Activated B cell treated with CpG ODN at 0.5 μM for 24 hours (primary cell): ENCODE results near the gene ST6GALNAC5. TPM values are rescaled to one million over a fixed set of nuclear protein-coding genes. Genes with fewer than 3 reads are reported as not detected.
"Not testable (repeated sequence)": the region's sequence is repeated elsewhere in the genome, so short reads cannot be mapped to it uniquely, and the experiment has no call there.

Source experiments
- ATAC-seq: fragments of 200-7000 bp; cut with Tn5 transposase; one replicate; pipeline ENCODE4 v1.10.0; 2021; ENCODE audit warnings: low read depth, mild to moderate bottlenecking, moderate library complexity
- CTCF ChIA-PET: fragments of 350-600 bp; sonication (Branson Sonifier 250); formaldehyde crosslinking; loops from one replicate; lab custom pipeline; 2021; ENCODE audit warnings: antibody characterized with exemption; lab: Charles Lee
- POLR2A ChIA-PET: fragments of 350-600 bp; sonication (Branson Sonifier 250); formaldehyde crosslinking; loops from one replicate; lab custom pipeline; 2021; ENCODE audit warnings: antibody characterized with exemption; lab: Charles Lee
- DNase-seq: peaks from one replicate; pipeline ENCODE4 v3.0.0; 2022
- H3K27ac Mint-ChIP-seq: one replicate; pipeline ENCODE4 v1.8.0; 2020; ENCODE audit warnings: mixed read lengths
- H3K27me3 Mint-ChIP-seq: one replicate; pipeline ENCODE4 v1.8.0; 2021; ENCODE audit warnings: mixed read lengths
- H3K36me3 Mint-ChIP-seq: one replicate; pipeline ENCODE4 v1.8.0; 2021; ENCODE audit warnings: low read depth, mixed read lengths
- H3K4me1 Mint-ChIP-seq: one replicate; pipeline ENCODE4 v1.8.0; 2021; ENCODE audit warnings: mixed read lengths
- H3K4me3 Mint-ChIP-seq: one replicate; pipeline ENCODE4 v1.8.0; 2020; ENCODE audit warnings: mild to moderate bottlenecking, mixed read lengths
- H3K9me3 Mint-ChIP-seq: one replicate; pipeline ENCODE4 v1.8.0; 2020; ENCODE audit warnings: mixed read lengths
- intact Hi-C: fragments of 100-400 bp; cut with micrococcal nuclease; formaldehyde crosslinking; loops from one replicate; pipeline ENCODE4 v1.15.1; 2024
- total RNA-seq: library from RNA; stranded (reverse); gene quantifications from 2 replicates; pipeline ENCODE4 v1.2.3, GENCODE V29; 2022
- TF ChIP-seq, protein P1 (sequence below): fragments of 200-600 bp; IDR thresholded peaks from one replicate; pipeline ENCODE4 v1.8.0; 2022; ENCODE audit warnings: antibody characterized with exemption, mild to moderate bottlenecking

Gene ST6GALNAC5
- total RNA-seq, 1 donor from 2014 or later, result not detected

DNA sequence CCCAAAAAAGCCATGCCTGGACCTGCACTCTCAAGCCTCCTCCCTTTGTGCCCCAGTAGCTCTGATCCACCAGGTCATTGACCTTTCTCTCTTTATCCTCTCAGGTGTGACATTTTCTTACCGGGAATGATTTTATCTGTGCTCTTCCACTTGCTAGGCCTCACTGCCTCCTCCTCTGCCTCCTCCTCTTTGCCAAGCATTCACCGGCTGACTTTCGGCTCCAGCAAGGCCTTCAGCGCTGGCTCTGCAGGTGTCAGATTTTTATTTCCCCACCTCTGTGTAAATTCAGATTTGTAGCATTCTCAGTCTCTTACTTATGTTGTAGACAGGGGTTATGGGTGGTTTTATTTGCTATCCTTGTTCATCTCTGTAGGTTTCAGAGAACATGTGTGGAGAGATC is 91.5 kb downstream of the ST6GALNAC5 start:
- no peak for ATAC-seq
- no peak for DNase-seq
- TF ChIP-seq, protein P1, sequence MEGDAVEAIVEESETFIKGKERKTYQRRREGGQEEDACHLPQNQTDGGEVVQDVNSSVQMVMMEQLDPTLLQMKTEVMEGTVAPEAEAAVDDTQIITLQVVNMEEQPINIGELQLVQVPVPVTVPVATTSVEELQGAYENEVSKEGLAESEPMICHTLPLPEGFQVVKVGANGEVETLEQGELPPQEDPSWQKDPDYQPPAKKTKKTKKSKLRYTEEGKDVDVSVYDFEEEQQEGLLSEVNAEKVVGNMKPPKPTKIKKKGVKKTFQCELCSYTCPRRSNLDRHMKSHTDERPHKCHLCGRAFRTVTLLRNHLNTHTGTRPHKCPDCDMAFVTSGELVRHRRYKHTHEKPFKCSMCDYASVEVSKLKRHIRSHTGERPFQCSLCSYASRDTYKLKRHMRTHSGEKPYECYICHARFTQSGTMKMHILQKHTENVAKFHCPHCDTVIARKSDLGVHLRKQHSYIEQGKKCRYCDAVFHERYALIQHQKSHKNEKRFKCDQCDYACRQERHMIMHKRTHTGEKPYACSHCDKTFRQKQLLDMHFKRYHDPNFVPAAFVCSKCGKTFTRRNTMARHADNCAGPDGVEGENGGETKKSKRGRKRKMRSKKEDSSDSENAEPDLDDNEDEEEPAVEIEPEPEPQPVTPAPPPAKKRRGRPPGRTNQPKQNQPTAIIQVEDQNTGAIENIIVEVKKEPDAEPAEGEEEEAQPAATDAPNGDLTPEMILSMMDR, result no peak

DNA sequence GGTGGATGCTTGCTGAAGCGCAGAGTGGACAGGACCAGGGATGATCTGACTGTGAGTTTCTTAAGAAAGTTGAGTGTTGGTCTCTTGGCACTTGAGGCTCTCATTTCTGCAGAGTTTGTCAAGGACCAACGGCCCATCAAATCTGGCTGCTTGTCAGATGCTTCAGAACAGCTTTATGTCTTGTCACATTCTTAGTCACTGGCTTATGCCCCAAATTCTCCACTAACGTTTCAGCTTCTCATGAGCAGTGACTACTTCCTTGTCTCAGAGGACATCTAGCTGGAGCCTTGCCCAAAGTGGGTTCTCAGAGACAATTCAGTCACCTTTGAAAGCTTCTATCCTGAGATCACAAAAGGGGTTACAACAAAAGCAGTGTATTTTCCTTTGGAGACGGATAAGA is 92.3 kb downstream of the ST6GALNAC5 start:
- ChIA-PET CTCF (no interaction called here), POLR2A (no interaction called here)
- H3K36me3 Mint-ChIP-seq, result no peaks in the 10 kb centered on the region
- DNase-seq (no peak), ATAC-seq (no peak)
- TF ChIP-seq, protein P1, result no peak
- H3K27ac Mint-ChIP-seq, result no peak overlapping the region
- no peaks in the 10 kb centered on the region for H3K4me1 Mint-ChIP-seq
- no peaks in the 10 kb centered on the region for H3K27me3 Mint-ChIP-seq
- intact Hi-C loops, result no loop called here
- H3K4me3 Mint-ChIP-seq, result no peak overlapping the region
- H3K9me3 Mint-ChIP-seq, result peaks cover 7% of the 10 kb centered on the region

More for the DNA sequence above, 91.5 kb downstream of the ST6GALNAC5 start:
- Mint-ChIP-seq H3K4me3 (no peak overlapping the region), H3K4me1 (no peaks in the 10 kb centered on the region), H3K27me3 (no peaks in the 10 kb centered on the region), H3K9me3 (peaks cover 5% of the 10 kb centered on the region), H3K27ac (no peak overlapping the region), H3K36me3 (no peaks in the 10 kb centered on the region)
- intact Hi-C loops, result no loop called here
- ChIA-PET CTCF (no interaction called here), POLR2A (no interaction called here)

DNA sequence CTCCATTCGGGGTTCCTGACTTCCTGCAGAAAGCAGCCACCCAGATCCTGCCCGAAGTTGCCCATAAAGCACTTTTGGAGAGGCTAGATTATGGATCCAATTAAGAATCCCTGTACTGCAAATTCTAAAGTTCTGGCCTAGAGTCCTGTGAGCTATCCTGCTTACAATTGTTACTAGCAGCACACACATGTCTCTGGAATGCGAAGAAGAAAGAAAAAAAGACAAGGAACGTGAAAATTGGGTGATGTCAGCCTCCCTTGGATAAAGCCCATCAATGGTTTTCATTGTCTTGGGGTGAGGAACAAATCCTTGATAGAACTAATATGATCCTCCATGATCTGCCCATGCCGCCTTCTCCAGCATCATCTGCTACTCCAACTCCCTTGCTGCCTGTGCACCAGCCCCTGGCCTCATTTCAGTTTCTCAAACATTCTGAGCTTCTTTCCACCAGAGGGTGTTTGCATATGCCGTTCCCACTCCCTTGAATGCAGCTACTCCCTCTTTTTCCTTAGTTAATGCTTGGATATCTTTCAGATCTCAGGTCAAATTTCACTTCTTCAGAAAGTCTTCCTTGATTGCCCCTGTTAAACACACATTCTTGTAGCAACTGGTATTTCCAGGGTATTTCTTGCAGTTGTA is 94.0 kb downstream of the ST6GALNAC5 start:
- Mint-ChIP-seq H3K4me3 (no peak overlapping the region), H3K36me3 (no peaks in the 10 kb centered on the region), H3K9me3 (peaks cover 11% of the 10 kb centered on the region), H3K27me3 (no peaks in the 10 kb centered on the region), H3K27ac (no peak overlapping the region), H3K4me1 (no peaks in the 10 kb centered on the region)
- ChIA-PET POLR2A (no interaction called here), CTCF (no interaction called here)
- DNase-seq (no peak), ATAC-seq (no peak)
- intact Hi-C loops, result no loop called here
- TF ChIP-seq, protein P1, result no peak

DNA sequence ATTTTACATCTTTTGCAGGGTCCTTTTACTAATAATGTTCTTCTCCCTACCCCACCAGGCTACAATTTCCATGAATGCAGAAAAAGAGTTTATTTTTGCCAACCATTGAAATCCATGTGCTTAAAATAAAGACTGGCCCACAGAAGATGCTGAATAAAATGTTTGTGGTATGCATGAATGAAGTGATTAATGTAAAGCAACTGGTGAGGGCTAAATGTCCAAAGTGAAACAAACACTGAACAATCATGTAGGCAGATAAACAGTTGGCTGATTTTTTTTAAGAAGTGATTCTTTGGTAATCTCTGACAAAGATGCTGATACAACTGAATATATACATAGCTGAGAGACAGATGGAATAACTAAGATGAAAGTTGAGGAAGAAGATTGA is 94.5 kb downstream of the ST6GALNAC5 start:
- POLR2A ChIA-PET, result no interaction called here
- Mint-ChIP-seq H3K36me3 (no peaks in the 10 kb centered on the region), H3K27me3 (no peaks in the 10 kb centered on the region), H3K9me3 (peaks cover 11% of the 10 kb centered on the region), H3K4me1 (no peaks in the 10 kb centered on the region), H3K4me3 (no peak overlapping the region), H3K27ac (no peak overlapping the region)
- no peak for DNase-seq
- intact Hi-C loops, result no loop called here
- TF ChIP-seq, protein P1, result no peak
- no peak for ATAC-seq
- CTCF ChIA-PET, result no interaction called here

DNA sequence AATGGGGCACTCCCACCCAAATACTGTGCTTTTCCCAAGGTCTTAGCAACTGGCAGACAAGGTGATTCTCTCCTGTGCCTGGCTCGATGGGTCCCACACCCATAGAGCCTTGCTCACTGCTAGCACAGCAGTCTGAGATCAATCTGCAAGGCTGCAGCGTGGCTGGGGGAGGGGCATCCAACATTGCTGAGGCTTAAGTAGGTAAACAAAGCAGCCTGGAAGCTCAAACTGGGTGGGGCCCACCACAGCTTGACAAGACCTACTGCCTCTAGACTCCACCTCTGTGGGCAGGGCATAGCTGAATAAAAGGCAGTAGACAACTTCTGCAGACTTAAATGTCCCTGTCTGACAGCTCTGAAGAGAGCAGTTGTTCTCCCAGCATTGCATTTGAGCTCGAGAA is 114.0 kb downstream of the ST6GALNAC5 start:
- POLR2A ChIA-PET, CTCF ChIA-PET, H3K36me3 Mint-ChIP-seq, H3K27ac Mint-ChIP-seq, H3K9me3 Mint-ChIP-seq, H3K4me3 Mint-ChIP-seq, H3K4me1 Mint-ChIP-seq, ATAC-seq, intact Hi-C loops, DNase-seq, H3K27me3 Mint-ChIP-seq: not testable (repeated sequence)

DNA sequence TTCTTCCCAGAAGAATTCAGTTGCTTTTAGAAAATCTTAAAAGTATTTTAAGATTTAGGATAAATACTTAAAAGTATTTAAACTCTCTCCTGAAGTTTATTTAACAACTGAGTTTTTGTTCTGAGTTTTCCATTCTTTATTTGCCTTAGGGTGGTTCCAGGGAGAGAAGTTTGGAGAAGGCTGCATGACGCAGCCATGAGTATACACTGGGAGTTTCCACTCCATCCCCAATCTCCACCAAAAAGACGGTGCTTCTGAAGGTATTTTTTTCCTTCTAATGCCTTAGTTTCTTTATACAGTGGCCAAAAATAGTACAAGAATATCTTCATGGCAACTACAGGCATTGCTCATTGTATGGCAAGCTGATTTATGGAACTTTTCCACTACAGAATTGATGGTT is 122.7 kb downstream of the ST6GALNAC5 start:
- ChIA-PET CTCF (interaction anchor here (0.7 kb wide), 1 partner anchor 18 kb away, joined by 3 read pairs; no protein-coding TSS in a partner anchor), POLR2A (no interaction called here)
- H3K27ac Mint-ChIP-seq, result no peak overlapping the region
- peaks cover 3% of the 10 kb centered on the region for H3K9me3 Mint-ChIP-seq
- DNase-seq (no peak), ATAC-seq (no peak)
- TF ChIP-seq, protein P1, result no peak
- H3K4me1 Mint-ChIP-seq, result no peaks in the 10 kb centered on the region
- no peaks in the 10 kb centered on the region for H3K27me3 Mint-ChIP-seq
- no peaks in the 10 kb centered on the region for H3K36me3 Mint-ChIP-seq
- no peak overlapping the region for H3K4me3 Mint-ChIP-seq
- intact Hi-C loops, result no loop called here
